RWPE1 (cell line): ENCODE results near the gene SEMA4A.

ENCODE experiments used
- CTCF ChIA-PET: fragments of 350-600 bp; sonication (Branson Sonifier 250); formaldehyde crosslinking; extraction: SDS; loops from one replicate; lab custom pipeline; 2021; lab: Yijun Ruan, JAX
- POLR2A ChIA-PET: fragments of 400-600 bp; formaldehyde crosslinking; extraction: SDS; loops from one replicate; lab custom pipeline; 2020; ENCODE audit warnings: antibody characterized with exemption; ENCODE audit not compliant: low non-redundant PET; lab: Yijun Ruan, JAX
- DNase-seq: peaks from one replicate; pipeline ENCODE4 v3.0.0; 2012; ENCODE audit warnings: low spot score
- H3K27ac ChIP-seq: fragments of 450-650 bp; 2 replicates; pipeline ENCODE4 v1.5.1; 2017
- CTCF ChIP-seq: fragments of 450-650 bp; conservative IDR thresholded peaks from 2 replicates; pipeline ENCODE4 v1.5.1; 2017; ENCODE audit warnings: low read depth, mild to moderate bottlenecking

The SEMA4A gene

GRCh38 chr1:156143765-156144489, 9.5 kb upstream of the SEMA4A start:
- DNase-seq, result no peak
- peak overlapping the region; percentile 100 for H3K27ac ChIP-seq
- no peak for TF ChIP-seq CTCF
- POLR2A ChIA-PET, result no interaction called here
- CTCF ChIA-PET, result interaction anchor here (0.6 to 0.8 kb wide), 2 partner anchors 14 to 81 kb away, joined by 3 to 4 read pairs; no protein-coding TSS in a partner anchor

GRCh38 chr1:156144742-156145141, 8.6 kb upstream of the SEMA4A start:
- no peak for DNase-seq
- POLR2A ChIA-PET, result no interaction called here
- H3K27ac ChIP-seq, result peak overlapping the region; percentile 100
- CTCF ChIA-PET, result no interaction called here
- no peak for TF ChIP-seq CTCF

- peak overlapping the region; percentile 56 for H3K27ac ChIP-seq
- no peak for DNase-seq
- no peak for TF ChIP-seq CTCF
- POLR2A ChIA-PET, result no interaction called here
- CTCF ChIA-PET, result interaction anchor here (0.6 to 0.7 kb wide), 2 partner anchors 85 to 174 kb away, joined by 3 to 5 read pairs; no protein-coding TSS in a partner anchor
Observed at GRCh38 chr1:156145650-156146019, 7.8 kb upstream of the SEMA4A start.

- H3K27ac ChIP-seq, result peak overlapping the region; percentile 56
- peak; percentile 82 for DNase-seq
- POLR2A ChIA-PET, result no interaction called here
- TF ChIP-seq CTCF, result peak; percentile 81
- CTCF ChIA-PET, result interaction anchor here (0.6 to 2.1 kb wide), 6 partner anchors 16 to 173 kb away, joined by 3 to 14 read pairs (median 4); partner anchors contain the start of gene PMF1
Observed at GRCh38 chr1:156146020-156146768, 7.2 kb upstream of the SEMA4A start.

GRCh38 chr1:156146769-156147405, 6.5 kb upstream of the SEMA4A start:
- CTCF ChIA-PET, result interaction anchor here (0.7 to 2.1 kb wide), 4 partner anchors 15 to 78 kb away, joined by 3 to 14 read pairs (median 4); partner anchors contain the start of gene PMF1
- POLR2A ChIA-PET, result no interaction called here
- peak overlapping the region; percentile 56 for H3K27ac ChIP-seq
- TF ChIP-seq CTCF, result no peak
- no peak for DNase-seq

GRCh38 chr1:156148216-156148615, 5.2 kb upstream of the SEMA4A start:
- DNase-seq, result no peak
- H3K27ac ChIP-seq, result no peak overlapping the region; the same call in 1 of the 2 replicates
- no peak for TF ChIP-seq CTCF
- CTCF ChIA-PET, result interaction anchor here (2.1 kb wide), 1 partner anchor 77 kb away, joined by 14 read pairs; no protein-coding TSS in a partner anchor
- POLR2A ChIA-PET, result interaction anchor here (1.2 kb wide), 1 partner anchor 65 kb away, joined by 5 read pairs; the partner anchor contains the start of gene PMF1
